Stimulated activated CD4-positive, alpha-beta T cell treated with anti-CD3 and anti-CD28 coated beads, Interleukin-1b, Interleukin-23, amount 100 ng/mL, for 4 hours (primary cell): Measurements from ENCODE around the gene CLCN7.

Source experiments
- DNase-seq, 2 donors: peaks; one replicate each; pipeline ENCODE4 v3.0.0-alpha.2; 2020; ENCODE audit warnings: low read depth in 2 of 2

The CLCN7 gene

GRCh38 chr16:1403733-1404132 is 71.1 kb downstream of the CLCN7 start:
- no peak for DNase-seq

- no peak for DNase-seq
Observed at GRCh38 chr16:1403036-1403435, 71.8 kb downstream of the CLCN7 start.

GRCh38 chr16:1401758-1402154 is 73.1 kb downstream of the CLCN7 start:
- no peak for DNase-seq

GRCh38 chr16:1401061-1401757 is 73.6 kb downstream of the CLCN7 start:
- no peak for DNase-seq

- no peak for DNase-seq
Observed at GRCh38 chr16:1398826-1399581, 75.8 kb downstream of the CLCN7 start.

GRCh38 chr16:1398351-1398750 is 76.5 kb downstream of the CLCN7 start:
- no peak for DNase-seq

GRCh38 chr16:1397779-1398178 is 77.0 kb downstream of the CLCN7 start:
- DNase-seq, result no peak

GRCh38 chr16:1395444-1396031 is 79.3 kb downstream of the CLCN7 start:
- DNase-seq, result no peak
